HUES48 (cell line): Measurements from ENCODE around the gene ARL15.

Experiments used
- H3K27ac ChIP-seq: one replicate; pipeline ENCODE4 v1.7.0; 2013; ENCODE audit warnings: low read depth, low read length, inconsistent platforms
- H3K27me3 ChIP-seq: 2 replicates; pipeline ENCODE4 v1.6.1; 2013; ENCODE audit warnings: mild to moderate bottlenecking, low read length; ENCODE audit not compliant: control insufficient read depth, insufficient read depth
- H3K36me3 ChIP-seq: 2 replicates; pipeline ENCODE4 v1.6.1; 2013; ENCODE audit warnings: low read length; ENCODE audit not compliant: control insufficient read depth, insufficient read depth
- H3K4me1 ChIP-seq: 2 replicates; pipeline ENCODE4 v1.6.1; 2013; ENCODE audit warnings: mild to moderate bottlenecking, low read length; ENCODE audit not compliant: control insufficient read depth, insufficient read depth
- H3K4me3 ChIP-seq: 2 replicates; pipeline ENCODE4 v1.5.1; 2013; ENCODE audit warnings: mild to moderate bottlenecking, low read depth, low read length
- H3K9ac ChIP-seq: 2 replicates; pipeline ENCODE4 v1.6.1; 2013; ENCODE audit warnings: mild to moderate bottlenecking, low read depth, low read length, moderate library complexity
- H3K9me3 ChIP-seq: 2 replicates; pipeline ENCODE4 v1.6.1; 2013; ENCODE audit warnings: low read length; ENCODE audit not compliant: control insufficient read depth, insufficient read depth

The ARL15 gene

DNA sequence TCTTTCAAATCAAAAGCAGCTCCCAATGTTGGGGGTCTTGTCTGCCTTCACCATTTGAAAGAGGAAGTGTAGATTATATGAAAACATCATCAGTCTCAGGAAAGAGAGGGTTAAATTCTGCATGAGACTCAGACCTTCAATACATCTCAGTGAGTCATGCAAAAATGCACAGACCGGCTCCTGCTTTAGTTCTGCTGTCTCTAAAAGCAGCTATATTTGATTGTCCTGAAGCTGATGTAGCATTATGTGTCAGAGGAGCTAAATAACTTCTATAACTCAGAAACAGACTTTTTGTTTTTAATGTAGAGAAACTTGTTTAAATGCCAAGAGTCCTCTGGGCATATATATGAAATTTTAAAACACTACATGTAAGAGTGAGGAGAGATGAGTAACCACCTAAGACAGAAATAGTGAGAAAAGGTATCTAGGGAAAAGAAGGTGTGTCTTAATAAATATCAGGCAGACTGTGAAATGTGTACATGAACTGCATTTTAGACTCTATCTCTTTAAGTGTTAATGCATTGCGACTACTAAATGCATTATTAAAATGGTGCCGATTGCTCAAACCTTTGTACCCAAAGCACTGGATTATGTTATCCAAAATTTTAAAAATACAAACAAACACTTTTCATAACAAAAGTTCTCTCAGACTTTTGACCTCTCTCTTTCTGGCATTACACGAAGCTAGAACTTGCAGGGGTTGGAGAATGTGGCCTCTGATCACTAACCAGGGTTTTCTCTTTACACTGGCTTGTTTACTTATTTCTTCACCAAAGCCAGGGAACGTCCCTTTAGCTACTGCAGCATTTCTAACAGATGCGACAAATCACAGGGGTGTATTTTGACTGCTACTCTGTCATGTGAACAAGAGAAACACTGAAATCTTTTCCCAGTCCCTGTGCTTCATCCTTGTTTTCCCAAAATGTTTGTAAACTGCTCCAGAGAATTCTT lies 302.3 kb downstream of the ARL15 start:
- Histone ChIP-seq H3K4me3 (no peak overlapping the region), H3K9me3 (no peaks in the 10 kb centered on the region), H3K36me3 (no peaks in the 10 kb centered on the region), H3K4me1 (peaks cover 31% of the 10 kb centered on the region), H3K27me3 (no peaks in the 10 kb centered on the region), H3K27ac (peak overlapping the region; percentile 95), H3K9ac (peak overlapping the region; percentile 2; the same call in 1 of the 2 replicates)

GRCh38 chr5:54004697-54005096 lies 305.7 kb downstream of the ARL15 start:
- Histone ChIP-seq H3K4me1 (peaks cover 23% of the 10 kb centered on the region), H3K9me3 (no peaks in the 10 kb centered on the region), H3K27ac (no peak overlapping the region), H3K9ac (no peak overlapping the region), H3K36me3 (no peaks in the 10 kb centered on the region), H3K27me3 (no peaks in the 10 kb centered on the region), H3K4me3 (no peak overlapping the region)

DNA sequence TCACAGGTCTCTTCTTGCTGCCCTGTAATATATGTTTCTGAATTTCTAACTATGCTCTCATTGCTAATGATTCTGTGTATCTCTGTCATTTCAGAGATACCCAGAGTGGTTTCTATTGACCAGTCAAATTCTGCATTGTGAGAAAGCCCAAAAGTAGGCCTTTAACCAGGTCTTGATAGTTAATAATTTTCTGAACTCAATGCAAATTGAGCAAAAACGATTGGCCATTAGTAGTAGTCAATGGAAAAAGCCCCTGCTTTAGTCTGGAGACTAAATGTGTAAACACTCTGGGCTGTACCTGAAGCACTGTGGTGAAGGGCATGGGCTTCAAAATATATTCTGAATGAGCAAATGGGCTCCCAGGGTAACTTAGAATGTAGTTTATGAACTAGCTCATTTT lies 307.6 kb downstream of the ARL15 start:
- Histone ChIP-seq H3K27me3 (no peaks in the 10 kb centered on the region), H3K27ac (no peak overlapping the region), H3K4me3 (no peak overlapping the region), H3K36me3 (no peaks in the 10 kb centered on the region), H3K9ac (no peak overlapping the region), H3K9me3 (no peaks in the 10 kb centered on the region), H3K4me1 (peaks cover 17% of the 10 kb centered on the region)

DNA sequence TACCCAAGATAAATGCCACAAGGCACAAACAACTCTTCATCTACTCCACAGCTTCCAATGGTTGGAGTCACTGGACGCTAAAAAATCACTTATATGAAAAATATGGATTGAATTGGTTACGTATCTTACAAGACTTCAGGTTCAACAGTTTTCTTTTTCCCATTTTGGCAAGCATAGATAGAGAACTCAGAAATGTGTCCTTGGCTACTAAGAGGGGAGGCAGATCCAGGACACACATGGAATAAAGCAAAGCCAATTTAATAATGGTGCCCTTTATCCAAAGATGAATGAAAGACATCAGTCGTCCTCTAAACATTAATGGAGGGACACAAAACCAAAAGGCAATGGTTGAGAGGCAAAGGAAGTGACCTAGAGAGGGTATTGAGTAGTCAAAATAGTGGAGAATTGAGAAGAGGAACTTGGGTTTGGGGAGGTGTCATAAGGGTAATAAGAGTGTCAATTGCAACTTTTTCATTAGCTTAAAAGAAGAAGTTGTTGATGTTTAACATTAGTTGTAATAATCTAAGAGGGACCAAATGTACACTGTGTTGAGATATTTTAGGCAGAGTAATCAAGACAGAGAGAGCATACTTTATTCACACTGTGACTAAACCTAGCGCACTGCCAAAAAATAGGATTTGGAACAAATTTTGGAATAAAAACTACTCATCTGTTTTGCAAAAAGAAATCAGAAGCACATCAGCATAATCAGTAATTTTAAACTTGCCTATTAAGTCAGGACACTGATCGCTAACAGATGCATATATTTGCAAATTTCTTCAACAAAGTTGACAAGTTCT lies 308.2 kb downstream of the ARL15 start:
- H3K4me1 ChIP-seq, result peaks cover 19% of the 10 kb centered on the region
- no peak overlapping the region for H3K4me3 ChIP-seq
- no peak overlapping the region for H3K9ac ChIP-seq
- no peaks in the 10 kb centered on the region for H3K9me3 ChIP-seq
- no peaks in the 10 kb centered on the region for H3K27me3 ChIP-seq
- H3K36me3 ChIP-seq, result no peaks in the 10 kb centered on the region
- H3K27ac ChIP-seq, result no peak overlapping the region

GRCh38 chr5:54000011-54000410 lies 310.4 kb downstream of the ARL15 start:
- H3K4me3 ChIP-seq, result no peak overlapping the region
- H3K36me3 ChIP-seq, result no peaks in the 10 kb centered on the region

GRCh38 chr5:53997736-53998627 lies 312.4 kb downstream of the ARL15 start:
- H3K27me3 ChIP-seq, result no peaks in the 10 kb centered on the region
- no peak overlapping the region for H3K9ac ChIP-seq
- peaks cover 44% of the 10 kb centered on the region for H3K4me1 ChIP-seq
- H3K36me3 ChIP-seq, result no peaks in the 10 kb centered on the region
- H3K4me3 ChIP-seq, result no peak overlapping the region
- H3K9me3 ChIP-seq, result no peaks in the 10 kb centered on the region
- peak overlapping the region; percentile 86 for H3K27ac ChIP-seq

More at GRCh38 chr5:54000011-54000410, 310.4 kb downstream of the ARL15 start:
- no peak overlapping the region for H3K9ac ChIP-seq
- H3K27ac ChIP-seq, result no peak overlapping the region
- H3K27me3 ChIP-seq, result no peaks in the 10 kb centered on the region
- H3K9me3 ChIP-seq, result no peaks in the 10 kb centered on the region
- H3K4me1 ChIP-seq, result peaks cover 31% of the 10 kb centered on the region

DNA sequence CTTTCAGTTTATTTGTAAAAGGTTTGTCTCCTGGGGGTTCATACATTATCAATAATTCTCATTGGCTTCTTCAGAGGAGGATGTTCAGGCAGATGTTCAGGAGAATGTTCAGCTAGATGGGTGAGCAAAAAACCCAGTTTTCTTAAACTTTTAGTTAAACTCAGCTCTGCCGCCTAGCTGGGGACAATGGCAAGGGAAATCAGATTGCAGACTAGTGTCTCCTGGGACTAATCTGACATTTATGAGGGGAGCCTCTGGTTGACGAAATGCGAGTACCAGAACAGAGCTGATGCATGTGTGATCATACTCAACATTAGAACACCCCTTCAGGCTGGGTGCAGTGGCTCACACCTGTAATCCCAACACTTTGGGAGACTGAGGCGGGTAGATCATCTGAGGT lies 314.4 kb downstream of the ARL15 start:
- Histone ChIP-seq H3K27ac (no peak overlapping the region), H3K9me3 (no peaks in the 10 kb centered on the region), H3K27me3 (no peaks in the 10 kb centered on the region), H3K9ac (no peak overlapping the region), H3K4me3 (no peak overlapping the region), H3K4me1 (peaks cover 48% of the 10 kb centered on the region), H3K36me3 (no peaks in the 10 kb centered on the region)

DNA sequence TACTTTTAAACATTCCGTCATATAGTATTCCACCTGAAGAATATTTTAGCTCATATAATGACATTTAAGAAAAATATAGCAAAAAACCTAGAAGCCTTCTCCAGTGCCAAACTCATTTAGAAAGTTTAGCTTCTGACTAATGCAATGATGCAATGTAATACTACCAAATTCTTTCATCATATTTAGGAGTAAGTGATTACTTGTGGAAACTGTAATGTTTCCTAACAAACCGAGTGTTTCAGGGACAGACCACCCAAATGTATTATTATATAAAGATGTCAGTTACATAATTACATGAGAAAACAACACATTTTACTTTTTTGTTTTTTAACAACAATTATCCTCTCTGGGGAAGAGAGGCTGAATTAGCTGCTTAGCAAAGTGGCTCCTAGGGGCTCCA lies 316.2 kb downstream of the ARL15 start:
- no peak overlapping the region for H3K4me3 ChIP-seq
- H3K36me3 ChIP-seq, result no peaks in the 10 kb centered on the region
- H3K27ac ChIP-seq, result no peak overlapping the region
- H3K9me3 ChIP-seq, result no peaks in the 10 kb centered on the region
- H3K9ac ChIP-seq, result no peak overlapping the region
- peaks cover 53% of the 10 kb centered on the region for H3K4me1 ChIP-seq
- H3K27me3 ChIP-seq, result no peaks in the 10 kb centered on the region

DNA sequence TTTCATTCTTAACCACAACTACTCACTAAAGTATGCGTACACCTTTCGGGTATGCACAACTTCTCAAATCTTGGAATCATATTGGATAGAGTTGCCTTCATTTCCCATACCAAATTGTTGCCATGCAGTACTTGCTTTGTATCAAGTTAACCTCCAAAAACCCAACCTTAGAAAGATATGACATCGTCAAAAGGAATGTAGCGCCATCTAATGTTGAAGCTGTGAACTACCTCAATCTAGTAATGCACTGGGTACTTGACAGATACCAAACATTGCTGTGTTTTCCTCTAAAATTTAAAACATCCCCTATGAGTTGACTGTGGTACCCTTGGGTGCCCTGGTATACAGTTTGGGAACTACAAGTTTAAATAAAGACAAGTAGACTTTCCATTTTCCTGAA lies 318.4 kb downstream of the ARL15 start:
- Histone ChIP-seq H3K4me1 (peaks cover 32% of the 10 kb centered on the region), H3K9ac (no peak overlapping the region), H3K9me3 (no peaks in the 10 kb centered on the region), H3K27ac (no peak overlapping the region), H3K4me3 (no peak overlapping the region), H3K36me3 (no peaks in the 10 kb centered on the region), H3K27me3 (no peaks in the 10 kb centered on the region)

DNA sequence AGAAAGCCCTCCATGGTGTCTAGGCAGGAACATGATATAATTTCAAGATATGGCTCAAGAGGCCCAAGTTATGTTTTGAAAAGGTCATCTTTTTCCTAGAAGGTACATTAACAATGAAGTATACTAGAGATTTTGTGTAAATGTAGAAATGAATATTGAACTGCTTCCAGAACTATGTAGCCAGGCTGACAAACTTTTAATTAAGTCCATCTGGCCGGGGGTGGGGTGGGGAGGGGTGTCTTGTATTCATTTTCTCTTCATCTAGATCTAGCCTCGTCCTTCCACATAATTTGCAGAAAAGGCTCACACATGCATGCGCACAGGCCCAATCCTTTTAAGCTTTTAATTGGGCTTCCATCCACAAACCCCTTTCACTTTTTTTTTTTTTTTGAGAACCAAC lies 323.3 kb downstream of the ARL15 start:
- Histone ChIP-seq H3K36me3 (no peaks in the 10 kb centered on the region), H3K4me1 (peaks cover 28% of the 10 kb centered on the region), H3K4me3 (no peak overlapping the region), H3K9me3 (no peaks in the 10 kb centered on the region), H3K27me3 (no peaks in the 10 kb centered on the region), H3K9ac (no peak overlapping the region), H3K27ac (no peak overlapping the region)
